Keratinocyte (primary cell): ENCODE data around the gene MT1B.

Source experiments
- EZH2 ChIP-seq: IDR thresholded peaks from one replicate; pipeline ENCODE4 v1.6.1; 2012; ENCODE audit warnings: inconsistent platforms, mild to moderate bottlenecking, low read length, moderate library complexity
- TF ChIP-seq, protein P1 (sequence below), 3 experiments: IDR thresholded peaks in 1 of 3; conservative IDR thresholded peaks in 1 of 3; optimal IDR thresholded peaks in 1 of 3; 2 replicates in 2 of 3; 3 replicates in 1 of 3; pipeline versions ENCODE3 to v1.5.1; 2011; ENCODE audit warnings: low read length in 3 of 3, mild to moderate bottlenecking in 3 of 3, moderate library complexity in 2 of 3, control low read depth in 1 of 3, inconsistent platforms in 1 of 3; ENCODE audit not compliant: insufficient read depth in 2 of 3; ENCODE audit errors: extremely low read depth in 1 of 3

DNA sequence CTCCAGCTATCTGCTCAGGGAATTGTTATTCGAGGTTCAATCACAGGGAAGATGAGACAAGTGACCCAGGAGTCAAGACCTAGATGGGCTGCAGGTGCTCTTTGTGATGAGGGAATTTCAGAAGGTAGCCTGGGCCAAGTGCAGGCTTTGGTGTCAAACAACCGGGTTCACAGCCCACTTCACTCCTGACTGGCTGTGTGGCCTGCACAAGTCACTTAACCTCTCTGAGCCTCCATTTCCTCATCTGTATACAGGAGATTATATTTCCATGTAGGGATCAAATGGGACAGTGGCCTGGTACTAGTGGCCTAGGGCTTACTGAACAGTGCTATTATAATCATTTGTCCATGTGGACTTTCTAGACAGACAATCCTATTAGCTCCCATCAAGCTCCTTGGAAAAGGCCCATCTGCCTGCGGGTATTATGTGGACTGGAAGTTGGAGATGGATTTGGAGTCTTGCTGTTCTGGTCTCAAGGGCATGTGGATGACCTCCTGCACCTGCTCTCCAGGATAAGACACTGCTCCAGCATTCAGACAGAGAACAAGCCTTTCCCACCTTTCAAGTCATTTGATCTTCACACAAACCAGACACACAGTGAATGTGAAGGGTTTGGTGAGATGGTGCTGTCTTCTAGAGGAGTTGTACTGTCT, 27.5 kb downstream of the MT1B start:
- TF ChIP-seq, protein P1, sequence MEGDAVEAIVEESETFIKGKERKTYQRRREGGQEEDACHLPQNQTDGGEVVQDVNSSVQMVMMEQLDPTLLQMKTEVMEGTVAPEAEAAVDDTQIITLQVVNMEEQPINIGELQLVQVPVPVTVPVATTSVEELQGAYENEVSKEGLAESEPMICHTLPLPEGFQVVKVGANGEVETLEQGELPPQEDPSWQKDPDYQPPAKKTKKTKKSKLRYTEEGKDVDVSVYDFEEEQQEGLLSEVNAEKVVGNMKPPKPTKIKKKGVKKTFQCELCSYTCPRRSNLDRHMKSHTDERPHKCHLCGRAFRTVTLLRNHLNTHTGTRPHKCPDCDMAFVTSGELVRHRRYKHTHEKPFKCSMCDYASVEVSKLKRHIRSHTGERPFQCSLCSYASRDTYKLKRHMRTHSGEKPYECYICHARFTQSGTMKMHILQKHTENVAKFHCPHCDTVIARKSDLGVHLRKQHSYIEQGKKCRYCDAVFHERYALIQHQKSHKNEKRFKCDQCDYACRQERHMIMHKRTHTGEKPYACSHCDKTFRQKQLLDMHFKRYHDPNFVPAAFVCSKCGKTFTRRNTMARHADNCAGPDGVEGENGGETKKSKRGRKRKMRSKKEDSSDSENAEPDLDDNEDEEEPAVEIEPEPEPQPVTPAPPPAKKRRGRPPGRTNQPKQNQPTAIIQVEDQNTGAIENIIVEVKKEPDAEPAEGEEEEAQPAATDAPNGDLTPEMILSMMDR (optimal IDR thresholded peaks at IDR 0.05 in 1 of 3, IDR thresholded peaks at IDR 0.05 in 1 of 3, conservative IDR thresholded peaks at IDR 0.05 in 1 of 3; ENCODE audit: extremely low read depth in 1 of 3, insufficient read depth in 2 of 3, low read length in 3 of 3), result no peak
- no peak for TF ChIP-seq EZH2
